Measurements from ENCODE around the gene PTPN20.
"Not testable (repeated sequence)": the region's sequence is repeated elsewhere in the genome, so short reads cannot be mapped to it uniquely, and the experiment has no call there.

PTPN20 gene

GRCh38 chr10:46911144-46911876 is at the start of gene PTPN20:
PTPN20 (plus strand) TSS chr10:46911428; CDS start chr10:46932500, 21,072 bp downstream.
- not testable (repeated sequence) for DNase-seq

DNA sequence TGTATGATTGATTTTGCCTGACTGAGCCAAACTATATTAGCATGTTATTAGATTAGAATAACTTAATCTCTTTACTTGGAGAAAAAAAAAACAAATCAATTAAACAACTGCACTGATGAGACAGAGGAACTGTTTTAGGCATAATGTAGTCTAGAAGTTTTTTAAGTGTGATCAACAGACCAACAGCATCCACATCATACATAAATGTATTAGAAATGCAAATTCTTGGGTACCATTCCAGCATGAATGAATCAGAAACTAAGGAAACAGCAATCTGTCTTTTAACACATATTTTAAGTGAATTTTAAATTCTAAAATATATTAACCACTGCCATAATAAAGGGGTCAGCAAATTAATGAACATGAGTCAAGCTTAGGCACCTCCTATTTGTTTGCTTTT is 41.5 kb upstream of the PTPN20 start:
- DNase-seq: not testable (repeated sequence)

- DNase-seq: not testable (repeated sequence)
Measured at GRCh38 chr10:46871583-46871982, 39.6 kb upstream of the PTPN20 start.

GRCh38 chr10:46875304-46875703 is 35.9 kb upstream of the PTPN20 start:
- DNase-seq: not testable (repeated sequence)

GRCh38 chr10:46876773-46877172 is 34.5 kb upstream of the PTPN20 start:
- DNase-seq: not testable (repeated sequence)

GRCh38 chr10:46878761-46879160 is 32.5 kb upstream of the PTPN20 start:
- not testable (repeated sequence) for DNase-seq

DNA sequence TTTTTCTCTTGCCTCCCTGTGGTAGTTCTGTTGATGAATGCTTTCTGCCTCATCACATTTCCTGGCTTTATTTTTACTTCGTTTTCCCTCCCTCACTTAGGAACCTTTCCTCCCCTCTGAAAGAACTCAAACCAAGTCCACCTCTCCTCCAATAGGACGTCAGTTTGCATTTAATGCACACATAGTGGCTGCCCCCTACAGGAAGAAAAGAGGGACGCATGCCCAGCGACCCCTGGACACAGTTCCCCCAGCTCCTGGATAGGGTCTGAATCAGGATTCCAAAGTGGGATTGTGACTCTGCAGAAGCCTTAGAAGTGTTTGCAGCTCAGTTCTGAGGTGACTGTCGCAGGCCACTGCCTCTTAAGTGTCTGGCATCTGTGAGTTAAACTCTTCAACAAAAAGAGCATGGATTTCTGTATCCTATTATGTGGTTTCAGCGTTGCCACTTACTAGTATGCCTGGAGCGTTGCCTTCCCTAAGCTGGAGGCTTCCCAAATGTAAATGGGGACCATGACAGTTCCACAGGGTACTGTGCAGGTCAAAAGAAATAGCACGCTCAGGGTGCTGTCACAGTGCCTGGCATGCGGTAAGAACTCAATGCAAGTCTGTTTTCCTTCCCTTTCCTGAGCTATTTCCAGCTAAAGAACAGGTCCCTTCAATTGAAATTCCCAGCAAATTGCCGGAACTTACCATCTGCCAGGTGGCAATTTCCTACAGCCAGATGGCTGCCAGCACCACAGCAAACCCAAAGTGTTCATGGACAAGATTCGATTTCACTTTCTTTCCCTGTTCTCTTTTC is 20.2 kb upstream of the PTPN20 start:
- not testable (repeated sequence) for DNase-seq

DNA sequence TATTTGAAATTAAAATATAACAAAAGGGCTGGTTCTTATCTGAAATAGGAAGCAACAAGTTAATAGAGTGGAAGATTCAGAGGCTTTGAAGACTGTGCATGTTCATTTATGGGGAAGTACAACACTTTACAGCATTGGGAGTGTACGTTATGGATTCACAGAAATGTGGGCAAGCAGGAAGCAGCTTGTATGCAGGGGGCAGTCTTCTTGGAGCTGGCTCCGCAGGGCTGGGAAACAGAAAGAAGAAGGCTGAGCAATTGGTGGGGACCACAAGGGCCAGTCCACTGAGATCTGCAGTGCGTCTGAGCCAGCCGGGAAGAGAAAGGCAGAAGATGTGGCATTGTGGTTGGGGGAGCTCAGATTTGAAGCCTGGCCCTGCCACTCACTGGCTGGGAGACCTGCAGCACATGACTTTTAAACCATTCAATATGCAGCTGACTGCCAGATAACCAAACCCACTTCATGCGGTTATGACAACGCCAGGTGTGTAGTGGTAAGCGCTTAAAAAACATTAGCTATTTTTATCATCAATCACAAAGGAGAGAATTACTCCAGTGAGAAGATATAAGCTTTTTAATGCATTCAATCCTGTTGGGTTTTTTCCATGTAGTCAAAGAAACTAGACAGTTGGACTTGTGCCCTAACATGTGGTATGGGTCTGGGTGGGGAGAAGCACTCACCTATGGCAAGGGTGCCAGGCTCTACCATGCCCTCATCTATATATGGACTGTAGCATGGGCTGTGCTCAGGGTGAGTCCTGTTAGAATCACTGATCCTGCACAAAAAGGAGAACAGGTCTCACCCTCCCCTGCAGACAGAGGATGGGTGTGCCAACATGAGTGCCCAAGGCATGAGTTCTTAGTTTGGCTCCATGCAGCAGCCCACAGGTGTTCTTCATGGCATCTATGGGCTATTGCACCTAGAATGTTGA is 14.2 kb upstream of the PTPN20 start:
- DNase-seq: not testable (repeated sequence)

GRCh38 chr10:46901247-46901646 is 10.0 kb upstream of the PTPN20 start:
- not testable (repeated sequence) for DNase-seq

GRCh38 chr10:46903874-46904273 is 7.4 kb upstream of the PTPN20 start:
- not testable (repeated sequence) for DNase-seq

DNA sequence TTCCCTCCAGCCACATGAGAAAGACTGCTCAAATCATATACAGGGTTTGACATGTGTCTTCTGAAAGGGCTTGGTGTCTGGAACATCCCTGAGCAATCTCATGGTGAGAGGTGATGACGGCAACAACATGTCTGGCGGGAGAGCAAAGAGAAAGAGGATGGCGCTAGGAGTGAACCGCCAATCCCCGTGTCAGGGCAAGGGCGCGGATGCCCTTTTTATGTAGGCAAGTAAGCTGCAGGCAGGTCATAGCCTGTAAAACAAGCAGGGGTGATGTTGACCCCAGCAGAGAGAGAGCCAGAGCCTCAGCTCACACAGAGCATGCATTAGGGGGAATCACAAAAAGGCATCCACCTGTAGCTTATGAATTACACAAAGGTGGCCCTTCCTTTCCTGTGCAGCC is 4.9 kb upstream of the PTPN20 start:
- DNase-seq: not testable (repeated sequence)

DNA sequence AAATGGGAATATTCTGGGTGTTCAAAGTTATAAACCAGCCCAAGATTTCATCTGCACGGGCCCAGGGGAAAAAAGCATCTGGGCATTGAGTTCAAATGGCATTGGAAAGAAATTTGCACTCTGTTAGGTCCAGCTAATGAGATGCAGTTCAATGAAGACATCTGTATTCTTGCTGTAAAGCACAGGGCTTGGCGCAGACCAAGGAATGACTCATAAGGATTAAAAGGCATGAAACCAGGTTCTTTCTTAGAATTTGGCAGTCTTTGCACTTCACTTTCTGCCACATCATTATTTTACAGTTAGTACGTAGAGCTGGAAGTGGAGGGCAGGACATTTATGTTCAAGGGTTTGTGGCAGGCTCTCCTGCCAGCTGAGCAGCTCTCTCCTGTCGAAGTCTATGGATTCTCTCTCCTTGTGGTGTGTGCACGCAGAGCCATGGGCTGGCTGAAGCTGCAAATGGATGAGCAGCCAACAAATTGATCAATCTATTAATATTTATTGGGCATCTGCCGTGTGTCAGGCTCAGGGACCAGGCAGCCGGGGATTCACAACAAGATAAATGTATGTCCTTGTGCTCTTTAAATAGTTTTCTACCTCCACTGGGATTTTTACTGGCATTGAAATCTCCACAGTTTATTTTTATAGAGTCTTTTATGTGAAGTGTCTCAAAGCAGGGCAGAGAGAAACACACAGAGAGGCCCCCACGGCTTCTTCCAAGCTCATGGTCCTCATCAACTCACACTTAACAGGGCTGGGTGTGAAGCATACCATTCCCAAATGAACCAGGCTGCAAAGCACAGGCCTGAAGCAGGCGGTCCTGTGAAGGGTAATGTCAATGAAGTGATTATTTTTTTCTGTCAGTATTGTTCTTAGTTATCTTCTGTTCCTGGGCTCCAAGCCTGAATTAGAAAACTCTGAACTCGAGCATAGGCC is 3.8 kb upstream of the PTPN20 start:
- DNase-seq: not testable (repeated sequence)

GRCh38 chr10:46922498-46922897 is 11.3 kb downstream of the PTPN20 start:
- not testable (repeated sequence) for DNase-seq

DNA sequence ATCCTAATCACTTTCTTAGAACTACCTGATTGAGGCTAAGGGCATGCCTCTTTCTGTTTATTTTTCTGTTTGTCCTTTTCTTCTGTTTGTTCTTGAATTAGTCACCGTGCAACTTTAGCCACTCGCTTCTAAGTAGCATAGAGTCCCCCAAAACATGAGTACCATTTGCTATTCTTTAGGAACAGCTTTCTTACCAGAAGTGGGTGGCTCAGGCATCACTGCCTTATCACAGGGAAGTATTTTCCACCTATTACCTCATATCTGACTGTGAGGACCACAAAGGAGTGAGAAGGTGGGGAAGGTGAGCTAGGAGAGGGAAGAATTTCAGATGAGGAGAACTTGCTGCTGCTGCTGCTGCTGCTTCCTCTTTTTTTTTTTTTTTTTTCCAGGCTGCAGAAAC is 13.9 kb downstream of the PTPN20 start:
- DNase-seq: not testable (repeated sequence)

GRCh38 chr10:46925853-46926252 is 14.6 kb downstream of the PTPN20 start:
- DNase-seq: not testable (repeated sequence)

- DNase-seq: not testable (repeated sequence)
Measured at GRCh38 chr10:46928810-46929209, 17.6 kb downstream of the PTPN20 start.

GRCh38 chr10:46932383-46932782 is 21.2 kb downstream of the PTPN20 start:
- not testable (repeated sequence) for DNase-seq

- not testable (repeated sequence) for DNase-seq
Measured at GRCh38 chr10:46941091-46941490, 29.9 kb downstream of the PTPN20 start.

DNA sequence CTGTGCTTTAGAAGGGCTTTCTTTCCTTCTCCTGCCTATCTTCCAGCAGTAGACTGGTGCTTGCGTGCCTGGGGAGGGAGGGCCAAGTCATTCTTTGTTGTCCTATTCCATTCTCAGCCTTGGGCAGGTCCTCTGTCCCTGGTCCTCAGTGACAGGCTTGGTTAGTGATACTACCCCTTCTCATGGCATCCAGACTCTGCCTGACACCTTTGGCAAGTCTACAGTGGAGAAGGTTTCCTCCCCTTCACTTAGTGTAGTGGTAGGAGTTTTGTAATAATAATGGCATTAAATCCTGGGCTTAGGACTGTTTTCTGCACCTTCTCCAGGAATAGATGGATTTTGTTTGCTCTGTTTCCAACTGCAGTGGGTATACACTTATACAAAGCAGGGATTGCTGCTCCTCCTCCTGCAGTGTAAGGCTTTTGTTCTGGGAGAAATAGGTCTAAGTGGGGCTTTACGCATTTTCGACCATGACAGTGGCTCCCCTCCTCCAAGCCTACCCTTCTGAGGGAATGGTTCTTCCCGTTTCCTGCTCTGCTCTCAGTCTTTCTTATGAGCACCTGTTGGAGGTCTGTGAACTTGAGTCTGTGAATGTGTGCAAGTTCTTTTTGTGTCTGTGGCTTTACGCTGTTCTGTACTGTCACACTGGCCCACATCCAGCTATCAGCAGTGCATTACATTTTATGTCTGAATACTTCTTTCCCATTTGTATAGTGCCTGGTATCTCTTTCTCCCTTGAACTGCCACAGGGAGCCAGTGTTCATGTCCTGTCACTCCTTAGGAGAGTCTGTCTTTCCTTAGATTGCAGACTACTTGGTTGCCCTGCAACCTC is 37.7 kb downstream of the PTPN20 start:
- not testable (repeated sequence) for DNase-seq

GRCh38 chr10:46952540-46952939 is 41.3 kb downstream of the PTPN20 start:
- DNase-seq: not testable (repeated sequence)

DNA sequence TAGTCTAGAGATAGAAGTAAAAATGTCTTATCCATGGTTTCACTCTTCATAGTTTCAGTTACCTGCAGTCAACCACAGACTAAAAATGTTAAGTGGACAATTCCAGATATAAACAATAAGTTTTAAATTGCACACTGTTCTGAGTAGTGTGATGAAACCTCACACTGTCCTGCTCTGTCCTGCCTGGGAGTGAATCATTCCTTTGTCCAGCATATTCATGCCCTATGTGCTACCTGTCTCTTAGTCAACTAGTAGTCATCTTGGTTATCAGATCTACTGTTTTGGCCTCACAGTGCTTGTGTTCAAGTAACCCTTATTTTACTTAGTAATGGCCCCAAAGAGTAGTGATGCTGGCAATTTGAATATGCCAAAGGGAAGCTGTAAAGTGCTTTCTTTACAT is 49.5 kb downstream of the PTPN20 start:
- DNase-seq: not testable (repeated sequence)
